SK-N-SH treated with all-trans-retinoic acid at 6 μM for 48 hours (cell line): Measurements from ENCODE around the gene PRR35.

Experiments
- ATAC-seq: fragments of 200-7000 bp; cut with Tn5 transposase; 3 replicates; pipeline ENCODE4 v1.9.1; 2020; ENCODE audit warnings: mild to moderate bottlenecking, moderate library complexity
- ARNTL ChIP-seq: fragments of 450-650 bp; formaldehyde crosslinking; IDR thresholded peaks from 2 replicates; pipeline ENCODE4 v1.5.0; 2020; ENCODE audit warnings: low read depth, mild to moderate bottlenecking, moderate library complexity, borderline replicate concordance
- BACH2 ChIP-seq: fragments of 250-450 bp; sonication (Bioruptor Pico); IDR thresholded peaks from 2 replicates; pipeline ENCODE4 v1.9.0; 2021; ENCODE audit warnings: mild to moderate bottlenecking, borderline replicate concordance
- CSDC2 ChIP-seq: fragments of 250-450 bp; sonication (Bioruptor Pico); IDR thresholded peaks from 2 replicates; pipeline ENCODE4 v1.5.0; 2020; ENCODE audit warnings: mild to moderate bottlenecking, moderate library complexity
- CSRNP3 ChIP-seq: fragments of 250-450 bp; sonication (Bioruptor Pico); IDR thresholded peaks from 2 replicates; pipeline ENCODE4 v1.5.1; 2021; ENCODE audit warnings: mild to moderate bottlenecking, moderate library complexity
- ESRRG ChIP-seq: fragments of 250-450 bp; sonication (Bioruptor Pico); IDR thresholded peaks from 2 replicates; pipeline ENCODE4 v1.6.1; 2021; ENCODE audit warnings: mild to moderate bottlenecking
- GLIS3 ChIP-seq: fragments of 250-450 bp; sonication (Bioruptor Pico); IDR thresholded peaks from 2 replicates; pipeline ENCODE4 v1.5.0; 2020; ENCODE audit warnings: mild to moderate bottlenecking, moderate library complexity
- ISL1 ChIP-seq: fragments of 250-450 bp; sonication (Bioruptor Pico); IDR thresholded peaks from 2 replicates; pipeline ENCODE4 v2.1.2; 2022; ENCODE audit warnings: mild to moderate bottlenecking, moderate library complexity
- OSR1 ChIP-seq: fragments of 250-450 bp; sonication (Bioruptor Pico); IDR thresholded peaks from 2 replicates; pipeline ENCODE4 v1.8.0; 2022; ENCODE audit warnings: moderate library complexity, mild to moderate bottlenecking, inconsistent platforms
- PATZ1 ChIP-seq: fragments of 250-450 bp; sonication (Bioruptor Pico); IDR thresholded peaks from 2 replicates; pipeline ENCODE4 v1.8.0; 2020; ENCODE audit warnings: mild to moderate bottlenecking, moderate library complexity, borderline replicate concordance
- POU6F1 ChIP-seq: fragments of 250-450 bp; sonication (Bioruptor Pico); IDR thresholded peaks from 2 replicates; pipeline ENCODE4 v1.8.0; 2021; ENCODE audit warnings: low read depth, mild to moderate bottlenecking, moderate library complexity, borderline replicate concordance
- PPARA ChIP-seq: fragments of 250-450 bp; sonication (Bioruptor Pico); IDR thresholded peaks from 2 replicates; pipeline ENCODE4 v1.5.0; 2020; ENCODE audit warnings: mild to moderate bottlenecking, borderline replicate concordance
- RARB ChIP-seq: fragments of 250-450 bp; sonication (Bioruptor Pico); IDR thresholded peaks from 2 replicates; pipeline ENCODE4 v1.8.0; 2021; ENCODE audit warnings: mild to moderate bottlenecking, moderate library complexity
- SNAI2 ChIP-seq: fragments of 250-450 bp; sonication (Bioruptor Pico); IDR thresholded peaks from 2 replicates; pipeline ENCODE4 v1.5.0; 2020; ENCODE audit warnings: mild to moderate bottlenecking, moderate library complexity
- TOX ChIP-seq: fragments of 250-450 bp; sonication (Bioruptor Pico); IDR thresholded peaks from 2 replicates; pipeline ENCODE4 v1.8.0; 2021; ENCODE audit warnings: mild to moderate bottlenecking, moderate library complexity, borderline replicate concordance
- TSHZ2 ChIP-seq: fragments of 250-450 bp; sonication (Bioruptor Pico); IDR thresholded peaks from 2 replicates; pipeline ENCODE4 v1.5.0; 2020; ENCODE audit warnings: mild to moderate bottlenecking, moderate library complexity
- ZFP3 ChIP-seq: fragments of 250-450 bp; sonication (Bioruptor Pico); IDR thresholded peaks from 2 replicates; pipeline ENCODE4 v1.5.0; 2020; ENCODE audit warnings: mild to moderate bottlenecking, moderate library complexity
- ZNF565 ChIP-seq: fragments of 450-650 bp; formaldehyde crosslinking; conservative IDR thresholded peaks from 2 replicates; pipeline ENCODE4 v1.5.0; 2020; ENCODE audit warnings: low read depth, mild to moderate bottlenecking, moderate library complexity
- ZNF70 ChIP-seq: fragments of 450-650 bp; formaldehyde crosslinking; IDR thresholded peaks from 2 replicates; pipeline ENCODE4 v1.5.0; 2020; ENCODE audit warnings: mild to moderate bottlenecking, moderate library complexity

Gene PRR35

GRCh38 chr16:583470-583814 is 23.2 kb downstream of the PRR35 start (continued):
- no peak for TF ChIP-seq ISL1 (CRISPR knock-in tag)

GRCh38 chr16:583815-584591 is 23.8 kb downstream of the PRR35 start:
- TF ChIP-seq PPARA (CRISPR knock-in tag) (no peak), SNAI2 (CRISPR knock-in tag) (no peak), TSHZ2 (CRISPR knock-in tag) (no peak), ZNF70 (CRISPR knock-in tag) (no peak), RARB (CRISPR knock-in tag) (no peak), CSDC2 (CRISPR knock-in tag) (no peak), OSR1 (no peak), CSRNP3 (CRISPR knock-in tag) (no peak), BACH2 (no peak), GLIS3 (CRISPR knock-in tag) (no peak), ESRRG (CRISPR knock-in tag) (no peak), ARNTL (CRISPR knock-in tag) (no peak)
- TF ChIP-seq, all 23 proteins: peak for 0

DNA sequence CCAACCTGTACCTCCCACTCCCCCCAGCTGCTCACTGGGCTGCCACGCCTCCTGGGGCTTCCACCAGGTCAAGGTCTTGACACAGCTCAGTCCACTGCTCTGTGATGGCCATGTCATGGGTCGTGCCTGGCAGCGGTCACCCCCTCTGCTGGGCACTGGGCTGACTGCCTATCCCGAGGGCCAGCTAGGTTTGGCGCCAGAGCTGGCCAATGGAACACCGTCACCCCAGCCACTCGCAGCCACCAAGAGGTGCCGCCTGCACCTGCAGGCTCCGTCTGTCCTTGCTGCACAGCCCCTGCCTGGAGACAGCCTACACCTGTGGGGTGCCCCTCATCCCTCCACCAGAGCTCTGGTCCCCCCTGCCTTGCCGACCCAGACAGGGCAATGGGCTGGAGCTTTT is 25.2 kb downstream of the PRR35 start:
- no peak; the same call in 2 of the 3 replicates for ATAC-seq
- TF ChIP-seq ZNF70 (CRISPR knock-in tag) (no peak), ZFP3 (CRISPR knock-in tag) (no peak)

More at GRCh38 chr16:583815-584591, 23.8 kb downstream of the PRR35 start:
- no peak for ATAC-seq

GRCh38 chr16:586047-586644 is 26.0 kb downstream of the PRR35 start:
- TF ChIP-seq ISL1 (CRISPR knock-in tag) = no peak
- no peak for TF ChIP-seq TOX (CRISPR knock-in tag)
- no peak for TF ChIP-seq POU6F1 (CRISPR knock-in tag)
- TF ChIP-seq ARNTL (CRISPR knock-in tag) = no peak
- TF ChIP-seq PATZ1 (CRISPR knock-in tag) = no peak
- TF ChIP-seq ZNF565 (CRISPR knock-in tag) = no peak
- no peak for TF ChIP-seq ZNF70 (CRISPR knock-in tag)
- TF ChIP-seq, all 23 proteins: peak for 0
- ATAC-seq = no peak
